Omental fat pad (tissue), 4 donors: Measurements from ENCODE around the gene MAN1C1. TPM values are rescaled to one million over a fixed set of nuclear protein-coding genes. Genes with fewer than 3 reads are reported as not detected.

ENCODE experiments used
- ATAC-seq: fragments of 150-250 bp; one replicate; pipeline ENCODE4 v1.9.1; 2016; ENCODE audit warnings: mild to moderate bottlenecking, moderate library complexity; ENCODE audit not compliant: low FRiP score
- DNase-seq: peaks from one replicate; pipeline ENCODE4 v3.0.0-alpha.2; 2019; ENCODE audit warnings: low spot score
- total RNA-seq, 4 donors: library from RNA; depleted of rRNA; stranded (reverse); fragments of >200 nt; gene quantifications; one replicate each; pipeline ENCODE4 v1.1.0, GENCODE V29; 2016
- TF ChIP-seq, protein P1 (sequence below), 3 donors: fragments of 450-650 bp; IDR thresholded peaks; one replicate each; pipeline ENCODE4 v1.5.1; 2016 to 2017; ENCODE audit warnings: antibody characterized with exemption in 3 of 3, mild to moderate bottlenecking in 3 of 3, moderate library complexity in 2 of 3

The MAN1C1 gene
- total RNA-seq, 4 donors from 2014 or later, result 21.0 to 47.4 (median 24.4) TPM

DNA sequence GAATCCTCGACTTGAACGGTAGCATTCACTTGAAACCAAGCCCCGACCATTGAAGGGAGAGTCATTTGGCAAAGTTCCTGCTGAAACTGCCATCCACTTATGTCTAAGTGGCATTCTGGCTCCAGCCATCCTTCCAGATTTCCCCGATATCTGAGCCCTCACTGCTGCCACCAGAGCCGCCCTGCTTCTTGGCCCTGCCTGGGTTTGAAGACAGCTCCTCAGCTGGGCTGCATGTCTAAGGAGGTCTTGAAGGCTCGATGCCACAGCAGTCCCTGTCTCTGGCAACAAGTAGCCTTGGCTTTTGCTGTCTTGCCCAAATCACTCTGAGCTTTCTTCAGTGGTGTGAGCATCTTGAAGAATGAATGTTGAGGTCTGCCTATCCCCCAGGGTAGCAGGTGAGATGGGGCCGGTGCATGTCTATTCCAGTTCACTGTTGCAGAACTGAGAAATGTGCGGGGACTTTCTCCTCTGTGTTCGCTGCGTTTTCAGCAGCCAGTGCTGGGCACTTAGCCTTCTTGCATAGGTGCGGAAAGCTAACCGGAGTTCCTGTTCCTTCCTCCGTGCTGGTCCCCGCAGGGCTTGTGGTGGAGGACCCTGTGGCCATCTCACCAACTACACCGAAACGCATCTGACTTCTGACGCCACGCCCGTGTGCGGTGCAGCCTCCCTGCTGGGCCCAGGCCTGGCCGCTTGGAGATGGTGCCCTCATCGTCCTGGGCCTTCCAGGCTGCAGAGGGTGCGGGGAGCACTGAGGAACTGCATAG lies 29.2 kb downstream of the MAN1C1 start:
- TF ChIP-seq, protein P1, sequence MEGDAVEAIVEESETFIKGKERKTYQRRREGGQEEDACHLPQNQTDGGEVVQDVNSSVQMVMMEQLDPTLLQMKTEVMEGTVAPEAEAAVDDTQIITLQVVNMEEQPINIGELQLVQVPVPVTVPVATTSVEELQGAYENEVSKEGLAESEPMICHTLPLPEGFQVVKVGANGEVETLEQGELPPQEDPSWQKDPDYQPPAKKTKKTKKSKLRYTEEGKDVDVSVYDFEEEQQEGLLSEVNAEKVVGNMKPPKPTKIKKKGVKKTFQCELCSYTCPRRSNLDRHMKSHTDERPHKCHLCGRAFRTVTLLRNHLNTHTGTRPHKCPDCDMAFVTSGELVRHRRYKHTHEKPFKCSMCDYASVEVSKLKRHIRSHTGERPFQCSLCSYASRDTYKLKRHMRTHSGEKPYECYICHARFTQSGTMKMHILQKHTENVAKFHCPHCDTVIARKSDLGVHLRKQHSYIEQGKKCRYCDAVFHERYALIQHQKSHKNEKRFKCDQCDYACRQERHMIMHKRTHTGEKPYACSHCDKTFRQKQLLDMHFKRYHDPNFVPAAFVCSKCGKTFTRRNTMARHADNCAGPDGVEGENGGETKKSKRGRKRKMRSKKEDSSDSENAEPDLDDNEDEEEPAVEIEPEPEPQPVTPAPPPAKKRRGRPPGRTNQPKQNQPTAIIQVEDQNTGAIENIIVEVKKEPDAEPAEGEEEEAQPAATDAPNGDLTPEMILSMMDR (IDR thresholded peaks at IDR 0.05), result no peak
- DNase-seq (no peak), ATAC-seq (no peak)

GRCh38 chr1:25647106-25647505 lies 30.5 kb downstream of the MAN1C1 start:
- DNase-seq, result no peak
- TF ChIP-seq, protein P1 (IDR thresholded peaks at IDR 0.05), result no peak
- ATAC-seq, result no peak

DNA sequence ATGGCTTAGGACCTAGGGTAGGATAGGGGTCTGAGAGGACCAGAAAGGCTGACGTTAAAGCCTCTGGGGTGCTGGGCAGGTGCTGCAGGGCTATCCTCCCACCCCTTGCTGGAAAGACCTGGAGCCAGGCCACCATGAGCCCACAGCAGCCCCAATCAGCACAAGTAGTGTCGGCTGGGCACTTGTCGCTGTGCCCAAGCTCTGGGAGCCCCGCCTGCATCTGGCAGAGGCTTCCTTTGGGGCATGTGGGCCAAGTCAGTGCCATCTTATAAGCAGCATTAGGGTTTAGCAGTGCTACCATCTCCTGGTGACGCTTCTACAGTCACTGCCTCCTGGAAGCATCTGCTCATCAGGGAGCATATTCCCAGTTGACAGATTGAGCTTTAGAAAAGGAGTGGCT lies 31.3 kb downstream of the MAN1C1 start:
- TF ChIP-seq, protein P1 (IDR thresholded peaks at IDR 0.05), result no peak
- ATAC-seq (no peak), DNase-seq (no peak)

- ATAC-seq (no peak), DNase-seq (no peak)
- TF ChIP-seq, protein P1 (IDR thresholded peaks at IDR 0.05), result no peak
These were observed 32.3 kb downstream of the MAN1C1 start for GRCh38 chr1:25648681-25649440.

- DNase-seq (no peak), ATAC-seq (no peak)
- TF ChIP-seq, protein P1 (IDR thresholded peaks at IDR 0.05), result no peak
These were observed 33.1 kb downstream of the MAN1C1 start for GRCh38 chr1:25649505-25650288.

DNA sequence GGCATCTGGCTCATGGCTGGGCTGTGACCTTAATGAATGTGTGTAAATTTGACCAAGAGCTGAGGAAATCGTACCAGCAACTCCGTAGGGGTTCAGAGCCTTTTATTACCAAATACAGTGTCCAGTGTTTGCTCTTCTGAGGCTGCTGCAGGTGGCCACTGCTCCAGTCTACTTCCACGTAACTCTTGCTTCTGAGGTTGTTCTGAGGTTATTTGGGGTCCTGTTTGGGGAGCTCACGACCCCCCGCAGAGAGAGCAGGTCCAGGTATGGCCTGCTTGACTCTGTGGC lies 33.6 kb downstream of the MAN1C1 start:
- TF ChIP-seq, protein P1 (IDR thresholded peaks at IDR 0.05), result no peak
- DNase-seq (no peak), ATAC-seq (no peak)
